Astrocyte (in vitro differentiated cells and primary cell): Measurements from ENCODE around the gene CSPG4.

Source experiments
- CTCF ChIP-seq: IDR thresholded peaks from 2 replicates; pipeline ENCODE4 v1.5.1; 2011; ENCODE audit warnings: low read depth, mild to moderate bottlenecking, inconsistent platforms, low read length, moderate library complexity; ENCODE audit not compliant: insufficient read depth
- EZH2 ChIP-seq: IDR thresholded peaks from 2 replicates; pipeline ENCODE4 v1.6.1; 2012; ENCODE audit warnings: mild to moderate bottlenecking, low read length, inconsistent platforms; ENCODE audit not compliant: insufficient read depth

GRCh38 chr15:75727031-75727531 is 14.4 kb upstream of the CSPG4 start:
- TF ChIP-seq EZH2 (no peak), CTCF (no peak)
